Lower leg skin (tissue), 3 donors: ENCODE measurements around the gene CNPPD1.

Experiments used
- CTCF ChIP-seq, 3 donors: fragments of 450-650 bp; IDR thresholded peaks; one replicate each; pipeline ENCODE4 v1.5.1; 2016; ENCODE audit warnings: antibody characterized with exemption in 3 of 3, mild to moderate bottlenecking in 3 of 3, moderate library complexity in 2 of 3
- POLR2A ChIP-seq, 2 donors: fragments of 450-650 bp; IDR thresholded peaks; one replicate each; pipeline ENCODE4 v1.6.1; 2016 to 2017; ENCODE audit warnings: antibody characterized with exemption in 2 of 2, mild to moderate bottlenecking in 1 of 2, moderate library complexity in 1 of 2

- TF ChIP-seq CTCF (IDR thresholded peaks at IDR 0.05) (no peak), POLR2A (IDR thresholded peaks at IDR 0.05) (no peak)
These were observed 43.2 kb upstream of the CNPPD1 start for GRCh38 chr2:219219784-219220532.
